Measurements from ENCODE around the gene WNT3A. TPM values are rescaled to one million over a fixed set of nuclear protein-coding genes. Genes with fewer than 3 reads are reported as not detected.

Gene WNT3A
- total RNA-seq, 2 experiments from 2014 or later: not detected

- POLR2A ChIA-PET: no interaction called here
- CTCF ChIA-PET: no interaction called here
- no peaks in the 10 kb centered on the region for H3K36me3 Mint-ChIP-seq (ENCODE audit: low read depth)
- DNase-seq: peak; percentile 15
- H3K9me3 Mint-ChIP-seq: no peaks in the 10 kb centered on the region
- H3K27me3 Mint-ChIP-seq: peaks cover 39% of the 10 kb centered on the region
- H3K4me1 Mint-ChIP-seq: peaks cover 7% of the 10 kb centered on the region
- H3K27ac Mint-ChIP-seq: no peak overlapping the region
- no peak overlapping the region for H3K4me3 Mint-ChIP-seq
Observed at GRCh38 chr1:228010921-228011320, 4.1 kb downstream of the WNT3A start.

DNA sequence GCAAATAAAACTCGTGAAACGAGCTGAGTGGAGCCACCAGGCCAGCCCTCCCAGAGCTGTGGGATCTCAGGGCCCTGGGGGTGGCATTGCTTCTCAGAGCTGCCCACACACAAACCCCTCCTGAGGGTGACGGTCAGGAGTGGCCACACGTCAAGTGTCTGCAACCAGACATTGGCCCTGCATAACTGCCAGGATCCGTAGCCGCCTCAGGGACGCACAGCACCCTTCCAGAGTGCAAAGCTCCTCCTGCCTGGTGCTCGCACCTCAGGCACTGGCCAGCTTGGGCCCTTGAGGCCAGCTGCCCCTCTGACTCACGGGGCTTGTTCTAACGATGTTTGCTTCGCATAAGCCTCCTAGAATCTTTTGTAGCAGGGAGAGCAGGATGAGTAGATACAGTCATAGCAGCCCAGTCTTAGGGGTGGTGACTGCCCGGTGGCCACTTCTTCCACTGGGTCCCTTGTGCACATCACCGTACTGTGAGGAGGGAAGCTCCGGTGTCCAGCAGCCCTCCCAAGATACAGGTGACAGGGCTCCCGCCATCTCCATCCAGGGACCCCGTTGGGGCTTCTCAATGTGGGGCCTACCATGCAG is 5.0 kb downstream of the WNT3A start:
- ChIA-PET CTCF (interaction anchor here (0.6 kb wide), 1 partner anchor 169 kb away, joined by 3 read pairs; no protein-coding TSS in a partner anchor), POLR2A (no interaction called here)
- no peak overlapping the region for H3K4me3 Mint-ChIP-seq
- H3K4me1 Mint-ChIP-seq: peaks cover 7% of the 10 kb centered on the region
- H3K9me3 Mint-ChIP-seq: no peaks in the 10 kb centered on the region
- peak; percentile 12 for DNase-seq
- H3K27me3 Mint-ChIP-seq: peaks cover 35% of the 10 kb centered on the region
- H3K36me3 Mint-ChIP-seq (ENCODE audit: low read depth): no peaks in the 10 kb centered on the region
- no peak overlapping the region for H3K27ac Mint-ChIP-seq

DNA sequence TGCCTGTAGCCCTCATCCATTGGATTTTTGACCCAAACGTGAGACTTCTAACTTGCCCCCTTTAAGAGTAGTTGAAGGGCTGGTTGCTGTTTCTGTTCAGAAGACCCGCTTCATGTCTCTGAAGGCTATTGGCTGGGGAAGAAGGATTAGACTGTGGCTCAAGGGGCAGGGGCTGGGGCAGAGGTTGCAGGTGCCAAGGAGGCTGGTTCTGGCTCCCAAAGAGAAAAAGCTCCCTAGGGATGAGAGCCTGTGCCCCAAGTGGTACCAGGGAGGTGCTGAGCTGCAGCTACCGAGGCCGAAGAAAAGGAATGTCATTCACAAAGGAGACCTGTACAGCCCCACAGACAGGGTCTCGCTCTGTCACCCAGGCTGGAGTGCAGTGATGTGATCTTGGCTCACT is 5.8 kb downstream of the WNT3A start:
- Mint-ChIP-seq H3K27ac (no peak overlapping the region), H3K27me3 (peaks cover 31% of the 10 kb centered on the region), H3K9me3 (no peaks in the 10 kb centered on the region), H3K4me3 (no peak overlapping the region), H3K4me1 (peaks cover 7% of the 10 kb centered on the region), H3K36me3 (ENCODE audit: low read depth) (no peaks in the 10 kb centered on the region)
- peak; percentile 9 for DNase-seq
- CTCF ChIA-PET: no interaction called here
- POLR2A ChIA-PET: no interaction called here

DNA sequence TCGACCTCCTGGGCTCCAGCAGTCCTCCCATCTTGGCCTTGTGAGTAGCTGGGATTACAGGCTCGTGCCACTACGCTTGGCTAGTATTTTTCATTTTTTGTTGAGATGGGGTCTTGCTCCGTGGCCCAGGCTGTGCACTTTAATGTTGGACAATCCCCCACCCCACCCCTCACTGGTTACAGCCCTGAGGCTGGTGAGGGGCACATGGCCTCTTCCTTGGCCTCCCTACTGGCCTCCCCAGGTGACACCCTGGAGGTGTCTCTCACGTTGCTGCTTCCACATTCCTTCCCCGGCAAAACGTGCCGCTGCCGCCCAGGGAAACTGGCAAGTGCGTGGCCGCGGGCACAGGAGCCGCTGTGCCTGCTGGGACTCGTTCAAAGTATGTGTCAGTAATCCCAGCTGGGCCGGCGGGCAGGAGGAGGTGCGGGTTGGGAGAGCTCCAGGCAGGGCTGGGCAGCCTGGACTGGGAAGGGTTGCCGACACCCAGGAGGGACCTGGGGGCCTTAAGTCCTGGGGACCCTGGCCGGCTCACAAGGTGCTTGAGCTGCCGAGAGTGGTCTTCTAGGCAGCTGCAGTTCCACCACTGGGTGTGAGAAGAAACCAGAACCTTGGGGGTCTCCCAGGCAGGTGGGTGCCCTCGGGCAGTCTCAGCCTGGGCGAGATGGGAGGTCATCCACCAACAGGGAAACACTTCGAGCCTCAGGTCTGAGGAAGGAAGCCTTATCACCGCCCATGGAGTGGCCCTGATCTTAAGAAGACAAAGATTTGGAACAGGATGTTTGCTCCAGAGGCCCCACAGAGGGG is 6.5 kb downstream of the WNT3A start:
- Mint-ChIP-seq H3K9me3 (no peaks in the 10 kb centered on the region), H3K27ac (no peak overlapping the region), H3K36me3 (ENCODE audit: low read depth) (no peaks in the 10 kb centered on the region), H3K4me3 (no peak overlapping the region), H3K27me3 (peaks cover 26% of the 10 kb centered on the region), H3K4me1 (peaks cover 7% of the 10 kb centered on the region)
- ChIA-PET CTCF (no interaction called here), POLR2A (no interaction called here)
- DNase-seq: no peak

GRCh38 chr1:228013935-228014930 is 7.4 kb downstream of the WNT3A start:
- Mint-ChIP-seq H3K9me3 (no peaks in the 10 kb centered on the region), H3K36me3 (ENCODE audit: low read depth) (no peaks in the 10 kb centered on the region), H3K4me3 (no peak overlapping the region), H3K27ac (no peak overlapping the region), H3K4me1 (peaks cover 4% of the 10 kb centered on the region), H3K27me3 (peaks cover 19% of the 10 kb centered on the region)
- no peak for DNase-seq
- ChIA-PET POLR2A (no interaction called here), CTCF (no interaction called here)

GRCh38 chr1:228015276-228016180 is 8.7 kb downstream of the WNT3A start:
- POLR2A ChIA-PET: no interaction called here
- CTCF ChIA-PET: no interaction called here
- no peak overlapping the region for H3K4me3 Mint-ChIP-seq

GRCh38 chr1:228016181-228016510 is 9.3 kb downstream of the WNT3A start:
- no peaks in the 10 kb centered on the region for H3K4me1 Mint-ChIP-seq
- H3K9me3 Mint-ChIP-seq: no peaks in the 10 kb centered on the region
- H3K27me3 Mint-ChIP-seq: peaks cover 4% of the 10 kb centered on the region
- no peak overlapping the region for H3K4me3 Mint-ChIP-seq
- H3K27ac Mint-ChIP-seq: no peak overlapping the region
- CTCF ChIA-PET: no interaction called here
- H3K36me3 Mint-ChIP-seq (ENCODE audit: low read depth): no peaks in the 10 kb centered on the region
- DNase-seq: no peak
- POLR2A ChIA-PET: no interaction called here

More at GRCh38 chr1:228015276-228016180, 8.7 kb downstream of the WNT3A start:
- no peaks in the 10 kb centered on the region for H3K9me3 Mint-ChIP-seq
- peaks cover 10% of the 10 kb centered on the region for H3K27me3 Mint-ChIP-seq
- H3K4me1 Mint-ChIP-seq: no peaks in the 10 kb centered on the region
- DNase-seq: no peak
- no peak overlapping the region for H3K27ac Mint-ChIP-seq
- no peaks in the 10 kb centered on the region for H3K36me3 Mint-ChIP-seq (ENCODE audit: low read depth)

DNA sequence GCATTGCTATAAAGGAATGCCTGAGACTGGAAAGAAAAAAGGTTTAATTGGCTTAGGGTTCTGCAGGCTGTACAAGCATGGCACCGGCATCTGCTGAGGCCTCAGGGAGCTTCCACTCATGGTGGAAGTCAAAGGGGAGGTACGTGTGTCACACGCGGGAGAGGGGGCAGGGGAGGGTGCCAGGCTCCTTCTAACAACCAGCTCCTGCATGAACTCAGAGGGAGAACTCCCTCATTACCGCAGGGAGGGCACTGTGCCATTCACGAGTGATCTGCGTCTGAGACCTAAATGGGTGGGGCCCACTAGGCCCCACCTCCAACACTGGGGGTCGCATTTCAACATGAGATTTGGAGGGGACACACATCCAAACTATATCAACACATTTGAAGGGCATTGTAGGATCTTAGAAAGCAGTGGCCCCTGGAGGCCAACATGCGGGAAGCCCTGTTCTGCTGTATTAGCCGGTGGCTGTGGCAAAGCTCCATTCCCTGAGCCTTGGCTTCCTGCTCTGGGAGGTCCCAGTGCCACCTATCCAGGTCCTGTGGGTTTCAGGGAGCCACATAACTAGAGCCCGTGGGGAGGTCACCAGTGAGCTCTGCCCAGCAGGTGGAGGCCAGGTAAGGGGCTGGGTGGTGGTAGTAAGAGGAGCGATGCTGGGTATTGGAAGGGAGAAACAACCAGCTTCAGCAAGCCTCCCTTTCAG is 10.0 kb downstream of the WNT3A start:
- H3K4me3 Mint-ChIP-seq: no peak overlapping the region
- CTCF ChIA-PET: no interaction called here
- H3K27ac Mint-ChIP-seq: no peak overlapping the region
- no peaks in the 10 kb centered on the region for H3K4me1 Mint-ChIP-seq
- no peaks in the 10 kb centered on the region for H3K27me3 Mint-ChIP-seq
- H3K36me3 Mint-ChIP-seq (ENCODE audit: low read depth): no peaks in the 10 kb centered on the region
- H3K9me3 Mint-ChIP-seq: no peaks in the 10 kb centered on the region
- POLR2A ChIA-PET: no interaction called here
- no peak for DNase-seq

- no peaks in the 10 kb centered on the region for H3K36me3 Mint-ChIP-seq (ENCODE audit: low read depth)
- H3K27me3 Mint-ChIP-seq: no peaks in the 10 kb centered on the region
- DNase-seq: no peak
Observed at GRCh38 chr1:228017356-228018124, 10.7 kb downstream of the WNT3A start.

GRCh38 chr1:228018125-228018398 is 11.3 kb downstream of the WNT3A start:
- no peak for DNase-seq
- H3K27ac Mint-ChIP-seq: no peak overlapping the region
- H3K4me1 Mint-ChIP-seq: no peaks in the 10 kb centered on the region
- H3K27me3 Mint-ChIP-seq: no peaks in the 10 kb centered on the region
- no peaks in the 10 kb centered on the region for H3K9me3 Mint-ChIP-seq
- no peaks in the 10 kb centered on the region for H3K36me3 Mint-ChIP-seq (ENCODE audit: low read depth)
- H3K4me3 Mint-ChIP-seq: no peak overlapping the region
- ChIA-PET CTCF (no interaction called here), POLR2A (no interaction called here)

More at GRCh38 chr1:228017356-228018124, 10.7 kb downstream of the WNT3A start:
- CTCF ChIA-PET: no interaction called here
- H3K4me3 Mint-ChIP-seq: no peak overlapping the region
- no peaks in the 10 kb centered on the region for H3K9me3 Mint-ChIP-seq
- POLR2A ChIA-PET: no interaction called here
- H3K27ac Mint-ChIP-seq: no peak overlapping the region
- no peaks in the 10 kb centered on the region for H3K4me1 Mint-ChIP-seq

DNA sequence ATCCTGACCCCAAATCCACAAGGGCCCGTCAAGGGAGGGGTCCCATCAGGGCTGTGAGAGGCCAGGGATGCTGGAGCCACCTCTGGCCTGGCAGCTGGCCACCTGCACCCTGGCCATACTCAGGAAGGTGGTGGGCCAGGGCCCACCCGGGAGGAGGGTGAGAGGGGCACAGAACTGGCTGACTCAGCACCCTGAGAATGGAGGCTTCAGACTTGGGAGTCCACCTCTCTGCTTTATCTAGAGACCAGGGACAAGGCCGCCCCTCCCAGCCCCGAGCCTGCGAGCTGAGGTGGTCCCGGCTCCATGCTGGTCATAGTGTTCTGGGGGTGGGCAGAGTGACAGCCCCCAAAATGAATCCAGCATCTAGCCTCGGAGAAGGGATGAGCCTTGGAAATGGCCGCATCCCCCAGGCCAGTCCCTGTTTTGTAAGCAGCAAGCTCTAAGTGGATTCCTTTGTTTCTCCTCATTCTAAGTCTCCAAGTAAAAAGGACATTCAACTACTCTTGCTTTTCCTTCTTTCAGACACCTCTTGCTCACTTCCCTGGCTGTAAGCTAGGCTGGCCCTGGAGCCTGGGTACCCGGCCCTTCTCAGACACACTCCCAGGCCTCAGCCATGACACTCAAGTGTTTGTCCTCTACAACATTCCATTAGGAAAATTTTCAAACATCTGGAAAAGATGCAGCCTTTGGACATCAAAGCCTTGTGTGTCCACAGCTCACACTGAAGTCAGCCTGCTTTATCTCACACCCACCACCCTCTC is 12.3 kb downstream of the WNT3A start:
- DNase-seq: no peak
- H3K9me3 Mint-ChIP-seq: no peaks in the 10 kb centered on the region
- no peak overlapping the region for H3K4me3 Mint-ChIP-seq
- peaks cover 3% of the 10 kb centered on the region for H3K27me3 Mint-ChIP-seq
- no peaks in the 10 kb centered on the region for H3K36me3 Mint-ChIP-seq (ENCODE audit: low read depth)
- H3K4me1 Mint-ChIP-seq: no peaks in the 10 kb centered on the region
- H3K27ac Mint-ChIP-seq: no peak overlapping the region
- POLR2A ChIA-PET: no interaction called here
- CTCF ChIA-PET: no interaction called here

Measured in activated CD4-positive, alpha-beta memory T cell treated with anti-CD3 and anti-CD28 coated beads, Interleukin-2, amount 10 ng/mL, durations not matched to agents 7 days and 5 days (primary cell).